Measurements from ENCODE around the gene LRRC49.

DNA sequence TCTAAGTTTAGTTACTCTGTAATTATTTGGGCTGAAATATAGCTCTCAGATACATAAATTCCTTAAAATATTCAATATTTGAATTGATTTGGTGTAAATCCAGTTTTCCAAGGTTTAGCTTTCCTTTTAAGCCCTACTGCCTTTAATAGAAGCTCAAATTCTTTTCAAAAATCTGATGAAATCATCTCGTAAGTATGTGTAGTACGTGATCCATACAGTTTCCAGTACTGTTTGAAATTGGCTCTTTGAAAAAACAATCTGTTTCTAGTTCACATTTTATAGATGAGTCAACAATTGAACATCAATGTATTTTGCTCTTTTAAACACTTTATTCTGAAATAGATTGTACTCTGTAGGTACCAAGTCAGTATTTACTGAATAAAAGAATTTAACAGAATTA, 84.2 kb downstream of the LRRC49 start:
- TF ChIP-seq POLR2A (IDR thresholded peaks at IDR 0.05), result no peak
- TF ChIP-seq, protein P1, sequence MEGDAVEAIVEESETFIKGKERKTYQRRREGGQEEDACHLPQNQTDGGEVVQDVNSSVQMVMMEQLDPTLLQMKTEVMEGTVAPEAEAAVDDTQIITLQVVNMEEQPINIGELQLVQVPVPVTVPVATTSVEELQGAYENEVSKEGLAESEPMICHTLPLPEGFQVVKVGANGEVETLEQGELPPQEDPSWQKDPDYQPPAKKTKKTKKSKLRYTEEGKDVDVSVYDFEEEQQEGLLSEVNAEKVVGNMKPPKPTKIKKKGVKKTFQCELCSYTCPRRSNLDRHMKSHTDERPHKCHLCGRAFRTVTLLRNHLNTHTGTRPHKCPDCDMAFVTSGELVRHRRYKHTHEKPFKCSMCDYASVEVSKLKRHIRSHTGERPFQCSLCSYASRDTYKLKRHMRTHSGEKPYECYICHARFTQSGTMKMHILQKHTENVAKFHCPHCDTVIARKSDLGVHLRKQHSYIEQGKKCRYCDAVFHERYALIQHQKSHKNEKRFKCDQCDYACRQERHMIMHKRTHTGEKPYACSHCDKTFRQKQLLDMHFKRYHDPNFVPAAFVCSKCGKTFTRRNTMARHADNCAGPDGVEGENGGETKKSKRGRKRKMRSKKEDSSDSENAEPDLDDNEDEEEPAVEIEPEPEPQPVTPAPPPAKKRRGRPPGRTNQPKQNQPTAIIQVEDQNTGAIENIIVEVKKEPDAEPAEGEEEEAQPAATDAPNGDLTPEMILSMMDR (IDR thresholded peaks at IDR 0.05), result no peak

All from Peyer's patch (tissue), 4 donors.